GM12865 (cell line): ENCODE data around the gene FAAH.
"Not testable (repeated sequence)": the region's sequence is repeated elsewhere in the genome, so short reads cannot be mapped to it uniquely, and the experiment has no call there.

Experiments
- DNase-seq: peaks from one replicate; pipeline ENCODE4 v3.0.0; 2010; ENCODE audit warnings: low read depth
- H3K4me3 ChIP-seq: 2 replicates; pipeline ENCODE4 v1.5.1; 2011; ENCODE audit warnings: mild to moderate bottlenecking, low read depth, low read length, control low read depth
- TF ChIP-seq, protein P1 (sequence below): IDR thresholded peaks from 2 replicates; pipeline ENCODE4 v1.5.1; 2011; ENCODE audit warnings: low read length, control low read depth, low read depth, inconsistent platforms; ENCODE audit not compliant: insufficient read depth; ENCODE audit errors: missing control alignments

Gene FAAH

DNA sequence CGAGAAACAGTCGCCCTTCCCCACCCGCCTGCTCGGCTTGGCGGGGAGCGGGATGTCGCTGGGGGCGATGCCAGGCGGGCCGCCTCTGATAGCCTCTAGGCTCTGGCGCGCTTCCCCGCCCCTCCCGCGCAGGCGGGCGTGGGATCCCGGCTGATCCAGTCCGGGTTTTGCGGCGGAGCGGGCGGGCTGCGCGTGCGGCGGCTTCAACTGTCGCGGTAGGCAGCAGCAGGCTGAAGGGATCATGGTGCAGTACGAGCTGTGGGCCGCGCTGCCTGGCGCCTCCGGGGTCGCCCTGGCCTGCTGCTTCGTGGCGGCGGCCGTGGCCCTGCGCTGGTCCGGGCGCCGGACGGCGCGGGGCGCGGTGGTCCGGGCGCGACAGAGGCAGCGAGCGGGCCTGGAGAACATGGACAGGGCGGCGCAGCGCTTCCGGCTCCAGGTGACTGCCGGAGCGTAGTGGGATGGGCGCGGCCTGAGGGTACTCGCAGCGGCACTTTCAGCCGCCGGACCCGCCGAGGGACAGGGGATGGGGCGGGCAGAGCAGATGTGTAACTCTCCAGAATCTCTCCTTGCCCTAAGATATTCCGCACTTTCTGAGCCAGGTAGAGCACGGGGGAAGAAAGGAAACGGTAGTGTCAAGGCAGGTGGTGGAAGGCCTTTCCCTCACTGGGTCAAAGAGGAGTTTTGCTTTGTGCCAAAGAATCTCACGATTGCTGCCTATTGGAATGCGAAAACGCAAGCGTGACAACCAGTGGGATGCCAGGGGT, at the start of gene FAAH:
TSS of gene FAAH (plus strand) at position 210 of the 764 bp plus-strand sequence. CDS start at position 242, 32 bp downstream.
- no peak for DNase-seq
- no peak within 1 kb of the TSS for H3K4me3 ChIP-seq

DNA sequence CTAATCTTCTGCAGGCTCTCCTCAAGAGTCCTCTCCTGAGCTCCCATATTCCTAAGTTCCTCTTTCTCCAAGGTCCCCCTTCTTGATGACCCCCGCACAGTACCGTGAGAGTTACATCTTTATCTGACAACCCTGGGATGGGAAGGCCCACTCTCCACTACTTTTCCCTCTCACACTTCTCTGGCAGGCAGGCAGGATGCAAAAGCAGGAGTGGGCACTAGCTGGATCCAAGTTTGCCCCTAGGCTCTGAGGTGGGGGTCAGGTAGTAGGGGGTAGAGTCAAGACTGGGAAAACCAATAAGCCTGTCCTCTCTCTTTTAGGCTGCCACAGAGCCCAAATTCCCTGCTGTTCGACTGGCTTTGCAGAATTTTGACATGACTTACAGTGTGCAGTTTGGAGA, 49.6 kb upstream of the FAAH start:
- TF ChIP-seq, protein P1, sequence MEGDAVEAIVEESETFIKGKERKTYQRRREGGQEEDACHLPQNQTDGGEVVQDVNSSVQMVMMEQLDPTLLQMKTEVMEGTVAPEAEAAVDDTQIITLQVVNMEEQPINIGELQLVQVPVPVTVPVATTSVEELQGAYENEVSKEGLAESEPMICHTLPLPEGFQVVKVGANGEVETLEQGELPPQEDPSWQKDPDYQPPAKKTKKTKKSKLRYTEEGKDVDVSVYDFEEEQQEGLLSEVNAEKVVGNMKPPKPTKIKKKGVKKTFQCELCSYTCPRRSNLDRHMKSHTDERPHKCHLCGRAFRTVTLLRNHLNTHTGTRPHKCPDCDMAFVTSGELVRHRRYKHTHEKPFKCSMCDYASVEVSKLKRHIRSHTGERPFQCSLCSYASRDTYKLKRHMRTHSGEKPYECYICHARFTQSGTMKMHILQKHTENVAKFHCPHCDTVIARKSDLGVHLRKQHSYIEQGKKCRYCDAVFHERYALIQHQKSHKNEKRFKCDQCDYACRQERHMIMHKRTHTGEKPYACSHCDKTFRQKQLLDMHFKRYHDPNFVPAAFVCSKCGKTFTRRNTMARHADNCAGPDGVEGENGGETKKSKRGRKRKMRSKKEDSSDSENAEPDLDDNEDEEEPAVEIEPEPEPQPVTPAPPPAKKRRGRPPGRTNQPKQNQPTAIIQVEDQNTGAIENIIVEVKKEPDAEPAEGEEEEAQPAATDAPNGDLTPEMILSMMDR: no peak
- no peak for DNase-seq
- H3K4me3 ChIP-seq: no peak overlapping the region

More for the DNA sequence above, at the start of gene FAAH:
- TF ChIP-seq, protein P1: no peak

DNA sequence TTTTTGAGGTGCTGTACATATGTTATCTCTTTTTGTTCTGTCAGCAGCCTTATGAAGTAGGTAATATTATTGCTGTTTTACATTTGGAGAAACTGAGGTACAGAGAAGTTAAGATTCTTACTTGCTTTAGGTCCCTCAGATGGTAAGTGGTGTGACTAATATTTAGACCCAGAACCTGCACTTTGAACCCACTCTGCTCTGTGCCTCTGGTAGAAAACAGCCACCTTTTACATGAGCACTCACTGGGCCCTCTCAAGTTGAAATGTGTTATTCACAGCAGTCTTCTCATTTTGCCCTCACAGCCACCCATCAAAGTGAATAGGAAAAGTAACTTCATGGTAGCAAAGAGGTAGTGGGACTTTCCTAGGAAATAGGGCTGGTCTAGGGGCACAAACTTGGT, 48.8 kb upstream of the FAAH start:
- H3K4me3 ChIP-seq: no peak overlapping the region
- TF ChIP-seq, protein P1: no peak
- no peak for DNase-seq

DNA sequence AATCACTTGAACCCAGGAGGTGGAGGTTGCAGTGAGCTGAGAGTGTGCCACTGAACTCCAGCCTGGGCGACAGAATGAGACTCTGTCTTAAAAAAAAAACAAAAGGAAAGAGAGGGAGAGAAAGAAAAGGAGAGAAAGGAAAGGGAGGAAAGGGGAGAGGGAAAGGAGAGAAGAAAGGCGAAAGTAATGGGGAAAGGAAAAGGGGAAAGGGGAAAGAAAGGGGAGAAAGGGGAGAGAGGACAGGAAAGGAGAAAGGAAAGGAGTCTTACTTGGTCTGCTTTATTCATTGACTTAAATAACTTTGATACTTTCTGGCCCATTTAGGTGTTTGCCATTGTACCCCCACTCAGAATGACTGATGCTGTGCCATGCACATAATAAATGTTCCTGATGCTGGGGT, 41.8 kb upstream of the FAAH start:
- TF ChIP-seq, protein P1: no peak
- H3K4me3 ChIP-seq: no peak overlapping the region
- DNase-seq: no peak

DNA sequence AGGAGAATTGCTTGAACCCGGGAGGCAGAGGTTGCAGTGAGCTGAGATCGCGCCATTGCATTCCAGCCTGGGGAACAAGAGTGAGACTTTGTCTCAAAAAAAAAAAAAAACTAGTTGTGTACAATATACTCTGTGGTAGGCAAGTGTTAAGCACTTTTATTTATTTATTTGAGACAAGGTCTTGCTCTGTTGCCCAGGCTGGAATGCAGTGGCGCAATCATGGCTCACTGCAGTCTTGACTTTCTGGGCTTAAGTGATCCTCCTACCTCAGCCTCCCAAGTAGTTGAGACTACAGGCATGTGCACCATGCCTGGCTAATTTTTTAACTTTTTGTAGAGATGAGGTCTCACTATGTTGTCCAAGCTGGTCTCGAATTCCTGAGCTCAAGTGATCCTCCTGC, 38.2 kb upstream of the FAAH start:
- H3K4me3 ChIP-seq, DNase-seq: not testable (repeated sequence)

DNA sequence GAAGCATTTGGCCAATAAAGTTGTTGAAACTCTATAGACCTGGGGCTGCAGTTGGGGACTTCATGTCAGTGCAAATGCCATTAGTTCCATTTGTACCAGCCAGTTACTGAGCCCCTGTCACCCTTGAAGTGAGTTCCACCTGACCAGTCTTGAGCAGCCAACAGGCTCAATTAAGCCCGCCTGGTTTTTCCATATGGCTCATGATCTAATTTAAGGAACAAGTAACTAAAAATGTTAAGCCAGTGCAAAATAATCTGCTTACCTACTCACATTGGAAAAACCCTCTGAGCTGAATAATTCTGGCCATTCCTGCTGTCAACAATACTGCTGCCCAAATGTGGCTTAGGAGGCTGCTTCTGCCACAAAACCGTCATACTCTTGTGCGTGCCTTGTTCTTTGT, 32.0 kb upstream of the FAAH start:
- DNase-seq: no peak
- H3K4me3 ChIP-seq: no peak overlapping the region
- TF ChIP-seq, protein P1: no peak

DNA sequence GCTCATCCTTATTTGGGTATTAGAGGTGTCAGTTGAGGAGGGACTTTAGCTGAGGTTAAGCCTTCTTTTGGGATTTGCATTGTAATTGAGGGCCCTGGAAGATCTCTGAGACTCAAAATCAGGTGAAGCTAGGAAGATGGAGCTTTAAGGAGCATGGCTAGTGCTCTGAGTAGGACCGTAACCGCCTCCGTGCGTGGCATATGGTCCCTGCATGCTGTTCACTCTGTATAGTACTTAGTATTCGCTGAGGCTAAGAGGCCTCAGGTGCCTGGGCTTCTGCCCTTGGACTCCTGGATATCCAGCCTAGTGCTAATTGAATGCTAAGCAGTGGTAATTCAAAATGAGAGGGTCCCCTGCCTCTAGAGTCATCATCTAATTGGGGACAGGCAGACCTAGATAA, 31.0 kb upstream of the FAAH start:
- no peak for DNase-seq
- TF ChIP-seq, protein P1: no peak
- no peak overlapping the region for H3K4me3 ChIP-seq
